ENCODE measurements around the gene YEATS4. TPM values are rescaled to one million over a fixed set of nuclear protein-coding genes. Genes with fewer than 3 reads are reported as not detected.

The YEATS4 gene
- total and polyA plus RNA-seq, 4 donors, result 12.0 to 15.0 (median 14.1) TPM

- DNase-seq (no peak), ATAC-seq (ENCODE audit: insufficient read depth, low FRiP score) (no peak)
- H3K4me1 ChIP-seq (ENCODE audit: control insufficient read depth in 5 of 5, insufficient read depth in 5 of 5, low read length in 5 of 5), result peaks cover 0 to 5% (median 0%) of the 10 kb centered on the region in 5 donors
- H3K4me3 ChIP-seq, result no peak overlapping the region
- H3K27ac ChIP-seq (ENCODE audit: low read depth in 1 of 2, low read length in 1 of 2), result no peak overlapping the region
- no peaks in the 10 kb centered on the region for H3K36me3 ChIP-seq (ENCODE audit: control insufficient read depth in 4 of 4, insufficient read depth in 4 of 4, low read length in 4 of 4)
- TF ChIP-seq CTCF (IDR thresholded peaks at IDR 0.05; ENCODE audit: control extremely low read depth, extremely low read depth), result no peak
- H3K9me3 ChIP-seq (ENCODE audit: control insufficient read depth in 4 of 4, insufficient read depth in 3 of 4, low read length in 3 of 4), result no peaks in the 10 kb centered on the region
- 67 to 84% methylated on average over 1 of the region's 1 CpG for WGBS, 2 donors
- no peaks in the 10 kb centered on the region for H3K27me3 ChIP-seq (ENCODE audit: control insufficient read depth in 3 of 3, insufficient read depth in 3 of 3, low read length in 2 of 3)
- H3K9ac ChIP-seq (ENCODE audit: insufficient read depth in 1 of 2, low read length in 2 of 2), result no peak overlapping the region
Measured at GRCh38 chr12:69354556-69355187, 4.9 kb upstream of the YEATS4 start.

GRCh38 chr12:69355363-69356028 is 4.0 kb upstream of the YEATS4 start:
- H3K27me3 ChIP-seq (ENCODE audit: control insufficient read depth in 3 of 3, insufficient read depth in 3 of 3, low read length in 2 of 3), result no peaks in the 10 kb centered on the region
- no peak for DNase-seq
- no peaks in the 10 kb centered on the region for H3K36me3 ChIP-seq (ENCODE audit: control insufficient read depth in 4 of 4, insufficient read depth in 4 of 4, low read length in 4 of 4)
- no peak for TF ChIP-seq CTCF (IDR thresholded peaks at IDR 0.05; ENCODE audit: control extremely low read depth, extremely low read depth)
- no peak overlapping the region for H3K9ac ChIP-seq (ENCODE audit: insufficient read depth in 1 of 2, low read length in 2 of 2)
- ATAC-seq (ENCODE audit: insufficient read depth, low FRiP score), result no peak
- no peak overlapping the region for H3K4me3 ChIP-seq
- H3K4me1 ChIP-seq (ENCODE audit: control insufficient read depth in 5 of 5, insufficient read depth in 5 of 5, low read length in 5 of 5), result peaks cover 0 to 5% (median 0%) of the 10 kb centered on the region in 5 donors
- 64 to 93% methylated on average over 2 of the region's 2 CpGs for WGBS, 2 donors
- no peaks in the 10 kb centered on the region for H3K9me3 ChIP-seq (ENCODE audit: control insufficient read depth in 4 of 4, insufficient read depth in 3 of 4, low read length in 3 of 4)
- no peak overlapping the region for H3K27ac ChIP-seq (ENCODE audit: low read depth in 1 of 2, low read length in 1 of 2)

DNA sequence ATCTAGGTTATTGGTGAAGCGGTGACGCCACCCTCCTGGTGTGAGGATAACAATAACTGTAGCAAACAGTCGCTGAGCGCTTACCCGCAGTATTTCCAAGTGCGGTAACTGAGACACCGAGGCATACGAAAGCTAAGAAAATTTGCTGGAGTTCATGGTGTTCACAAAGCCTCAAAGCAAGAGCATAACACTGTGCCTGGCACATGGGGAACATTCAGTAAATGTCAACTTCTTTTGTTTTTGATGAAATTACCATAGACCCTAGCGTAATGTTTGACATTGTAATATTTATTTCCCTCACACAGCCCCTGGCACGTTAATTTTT is 767 bp downstream of the YEATS4 start:
- H3K9me3 ChIP-seq (ENCODE audit: control insufficient read depth in 4 of 4, insufficient read depth in 3 of 4, low read length in 3 of 4), result no peaks in the 10 kb centered on the region
- H3K9ac ChIP-seq (ENCODE audit: insufficient read depth in 1 of 2, low read length in 2 of 2), result peak overlapping the region; percentile 76 to 81
- H3K27ac ChIP-seq (ENCODE audit: low read depth in 1 of 2, low read length in 1 of 2), result peak overlapping the region; percentile 95 to 98
- ATAC-seq (ENCODE audit: insufficient read depth, low FRiP score), result no peak
- H3K4me3 ChIP-seq, result peak overlapping the region; percentile 63
- H3K27me3 ChIP-seq (ENCODE audit: control insufficient read depth in 3 of 3, insufficient read depth in 3 of 3, low read length in 2 of 3), result no peaks in the 10 kb centered on the region
- 6% methylated on average over 10 of the region's 10 CpGs for WGBS, 2 donors
- DNase-seq, result no peak
- no peak for TF ChIP-seq CTCF (IDR thresholded peaks at IDR 0.05; ENCODE audit: control extremely low read depth, extremely low read depth)
- peaks cover 0 to 4% (median 0%) of the 10 kb centered on the region in 4 donors for H3K36me3 ChIP-seq (ENCODE audit: control insufficient read depth in 4 of 4, insufficient read depth in 4 of 4, low read length in 4 of 4)
- H3K4me1 ChIP-seq (ENCODE audit: control insufficient read depth in 5 of 5, insufficient read depth in 5 of 5, low read length in 5 of 5), result peaks cover 0 to 5% (median 0%) of the 10 kb centered on the region in 5 donors

Measured in lung (tissue), 12 donors.